NCI-H2081 treated with DMSO at 0.1 percent for 48 hours (cell line): ENCODE results near the gene NCF2.

Source experiments
- DNase-seq: peaks from one replicate; lab custom pipeline; 2025; lab: John Stamatoyannopoulos, UW

Gene NCF2

GRCh38 chr1:183611021-183611420 lies 20.8 kb upstream of the NCF2 start:
- no peak for DNase-seq

- DNase-seq = no peak
Observed at GRCh38 chr1:183609759-183610452, 19.6 kb upstream of the NCF2 start.

- no peak for DNase-seq
Observed at GRCh38 chr1:183609313-183609712, 19.1 kb upstream of the NCF2 start.

DNA sequence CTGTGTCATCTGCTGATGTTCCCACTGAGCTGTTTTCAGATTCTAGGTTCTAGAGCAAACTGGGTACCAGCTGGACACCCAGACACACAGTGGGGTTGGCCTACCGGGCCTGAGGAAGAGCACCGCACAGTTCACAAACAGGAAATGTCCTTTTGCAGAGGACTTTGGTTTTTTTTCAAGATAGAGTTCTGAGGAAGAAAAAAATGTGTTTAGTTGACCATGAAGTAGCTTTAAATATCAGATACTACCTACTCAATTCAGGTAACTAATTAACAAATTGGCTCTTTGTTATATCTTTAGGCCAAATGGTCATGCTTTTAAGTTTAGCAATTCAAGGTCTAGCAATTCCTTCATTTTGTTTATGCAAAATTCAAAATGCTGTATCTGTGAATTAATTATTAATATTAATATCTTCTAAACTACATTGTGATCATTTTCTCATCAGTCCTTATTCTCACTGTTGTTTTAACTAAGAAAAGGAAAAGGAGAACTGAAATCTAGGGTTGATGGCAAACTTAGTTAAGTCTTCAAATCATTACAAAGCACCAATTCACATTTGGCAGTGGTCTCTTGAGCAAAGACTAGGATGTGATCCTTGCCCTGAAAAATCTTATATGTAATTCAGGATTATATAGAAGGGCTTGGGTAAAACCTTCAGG lies 17.2 kb upstream of the NCF2 start:
- DNase-seq = no peak

- no peak for DNase-seq
Observed at GRCh38 chr1:183605904-183606303, 15.6 kb upstream of the NCF2 start.

GRCh38 chr1:183604815-183605214 lies 14.6 kb upstream of the NCF2 start:
- no peak for DNase-seq

DNA sequence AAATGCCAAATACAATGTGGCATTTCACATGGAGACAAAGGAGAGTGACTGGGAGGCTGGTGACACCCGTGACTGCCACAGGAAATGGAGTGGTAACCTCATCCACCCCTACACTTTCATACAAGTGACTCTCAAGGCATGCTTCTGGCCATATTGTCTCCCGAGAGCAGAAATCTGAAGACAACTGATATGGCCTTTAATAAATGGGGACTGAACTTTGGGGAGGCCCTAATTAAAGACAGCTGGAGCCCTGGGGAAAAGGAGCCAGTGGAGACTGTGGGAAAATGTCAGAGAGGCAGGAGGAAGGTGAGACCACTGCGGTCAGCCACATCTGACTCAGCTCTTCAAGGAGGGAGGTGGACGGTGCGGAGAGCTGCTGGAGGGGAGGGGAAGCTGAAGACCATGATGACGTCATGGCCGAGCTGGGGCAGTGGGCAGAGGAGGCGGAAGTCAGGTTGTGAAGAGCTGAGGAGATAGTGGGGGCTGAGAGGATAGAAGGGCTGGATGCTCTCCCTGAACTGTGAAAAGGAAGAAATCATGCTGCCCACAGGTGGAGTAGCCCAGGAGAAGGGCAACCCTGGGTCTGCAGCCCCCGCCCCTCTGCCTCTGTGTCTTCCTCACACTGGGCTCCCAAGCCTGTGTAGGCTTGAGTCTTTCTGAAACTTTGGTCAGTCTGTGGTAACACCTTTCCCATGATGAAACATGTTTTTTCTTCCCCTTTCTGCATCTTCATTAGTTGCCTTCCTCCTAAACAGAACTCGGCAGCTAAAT lies 14.0 kb upstream of the NCF2 start:
- DNase-seq = no peak

- DNase-seq = no peak
Observed at GRCh38 chr1:183602510-183602909, 12.3 kb upstream of the NCF2 start.

DNA sequence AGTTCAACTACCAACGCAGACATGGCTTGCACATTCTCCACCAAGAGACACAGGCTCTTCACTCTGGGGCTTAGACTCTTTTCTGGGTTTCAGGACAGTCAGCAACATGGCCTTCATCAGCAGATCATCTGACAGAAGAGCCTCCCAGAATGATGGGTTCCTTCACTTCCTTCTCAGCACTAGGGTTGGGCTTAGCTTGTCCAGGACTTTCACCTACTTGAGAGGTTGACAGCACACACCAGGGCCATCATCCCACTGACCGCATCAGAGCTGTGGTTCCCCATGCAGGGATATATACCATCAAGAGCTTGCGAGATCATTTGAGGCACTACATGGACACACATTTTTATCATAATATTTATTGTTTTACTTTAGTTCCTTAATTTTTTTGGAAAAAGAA lies 10.4 kb upstream of the NCF2 start:
- DNase-seq = no peak

DNA sequence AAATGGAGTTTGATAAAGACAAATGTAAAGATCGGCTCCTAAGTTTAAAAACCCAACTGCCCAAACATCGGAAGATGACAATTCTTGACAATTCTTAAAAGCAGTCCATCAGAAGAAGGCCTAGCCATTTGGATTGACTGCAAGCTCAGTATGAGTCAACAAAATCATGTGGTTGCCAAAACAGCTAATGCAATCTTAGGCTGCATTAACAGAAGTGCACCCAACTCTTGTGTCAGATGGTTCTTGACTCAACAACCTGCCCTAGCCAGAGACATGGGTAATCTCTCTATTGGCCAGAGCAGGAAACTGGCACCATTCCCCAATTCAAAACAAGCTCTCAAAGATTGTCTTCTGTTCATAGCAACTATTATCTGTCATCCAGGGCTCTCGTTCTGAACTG lies 9.9 kb upstream of the NCF2 start:
- DNase-seq = no peak

GRCh38 chr1:183598386-183598785 lies 8.1 kb upstream of the NCF2 start:
- DNase-seq = no peak

- no peak for DNase-seq
Observed at GRCh38 chr1:183597656-183598347, 7.5 kb upstream of the NCF2 start.

- DNase-seq = no peak
Observed at GRCh38 chr1:183596500-183596899, 6.2 kb upstream of the NCF2 start.

GRCh38 chr1:183595537-183595936 lies 5.3 kb upstream of the NCF2 start:
- DNase-seq = no peak

DNA sequence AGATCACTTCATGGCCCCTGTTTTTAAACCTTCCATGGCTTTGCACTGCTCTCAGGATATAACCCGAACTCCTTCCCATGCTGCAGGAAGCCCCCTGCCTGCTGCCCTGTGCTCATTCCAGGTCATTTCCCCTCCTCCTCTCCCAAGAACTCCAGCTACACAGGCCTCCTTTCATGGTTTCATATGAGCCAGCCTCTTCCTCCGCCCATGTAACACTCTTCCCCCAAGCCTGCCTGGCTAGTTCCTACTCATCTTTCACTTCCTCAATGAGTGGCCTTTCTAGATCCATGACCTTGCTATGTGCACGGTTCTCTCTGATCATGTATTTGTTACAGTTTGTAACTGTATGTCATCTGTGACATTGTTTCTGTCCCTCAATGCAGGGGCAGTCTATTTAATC lies 3.1 kb upstream of the NCF2 start:
- no peak for DNase-seq

GRCh38 chr1:183592733-183593132 lies 2.5 kb upstream of the NCF2 start:
- DNase-seq = no peak

DNA sequence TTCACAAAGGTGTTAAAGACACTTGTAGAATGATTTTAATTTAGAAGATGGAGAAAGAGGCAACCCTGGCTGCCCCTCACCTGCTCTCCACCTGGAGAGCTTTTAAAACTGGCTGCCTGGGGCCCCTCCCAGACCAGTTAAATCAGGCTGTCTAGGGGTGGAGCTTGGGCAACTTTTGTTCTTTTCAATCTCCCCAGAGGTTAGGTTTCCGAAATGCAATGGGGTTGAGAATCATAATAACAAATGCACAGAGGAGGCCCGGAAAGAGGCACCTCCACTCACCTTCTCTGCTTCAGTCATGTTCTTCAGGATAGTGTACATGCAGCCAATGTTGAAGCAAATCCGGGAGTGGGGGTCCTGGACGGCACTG lies 400 bp downstream of the NCF2 start:
- no peak for DNase-seq

DNA sequence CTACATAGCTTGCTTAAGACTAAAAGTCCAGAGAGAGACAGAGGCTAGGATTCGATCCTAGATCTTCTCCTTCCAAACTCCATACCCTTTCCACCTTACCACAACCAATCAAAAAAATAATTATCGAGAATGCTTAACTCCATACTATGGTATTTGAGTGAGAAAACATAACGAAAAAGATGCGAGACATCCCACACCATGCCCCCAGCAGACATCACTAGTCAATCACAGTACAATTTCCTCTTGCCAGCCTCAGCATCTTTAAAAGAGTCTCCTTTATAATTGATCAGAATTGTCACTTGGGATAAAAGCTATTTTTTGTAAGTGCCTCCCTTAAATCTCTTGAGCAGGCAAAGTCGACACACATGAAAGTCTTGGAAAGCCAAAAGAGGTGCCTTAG lies 875 bp downstream of the NCF2 start:
- DNase-seq = no peak

- DNase-seq = no peak
Observed at GRCh38 chr1:183588827-183589226, 1.4 kb downstream of the NCF2 start.

DNA sequence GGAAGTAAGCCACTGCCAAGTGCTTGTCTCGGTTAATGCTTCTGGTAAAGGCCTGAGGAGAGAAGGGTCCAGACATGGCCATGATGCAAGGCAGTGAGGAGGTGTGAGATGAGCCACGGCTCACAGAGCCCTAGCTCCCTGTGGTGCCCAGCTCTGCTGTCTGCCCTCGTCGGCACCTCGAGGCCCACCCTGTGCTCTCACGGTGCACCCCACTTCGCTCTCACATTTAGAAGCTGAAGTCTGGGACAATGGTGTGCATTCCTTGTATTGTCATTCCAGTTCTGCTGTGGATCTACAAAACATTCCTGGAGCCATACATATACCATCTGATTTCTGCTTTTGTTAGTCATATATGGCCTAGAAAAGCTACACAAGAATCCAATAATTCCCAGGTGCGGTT lies 3.3 kb downstream of the NCF2 start:
- no peak for DNase-seq

DNA sequence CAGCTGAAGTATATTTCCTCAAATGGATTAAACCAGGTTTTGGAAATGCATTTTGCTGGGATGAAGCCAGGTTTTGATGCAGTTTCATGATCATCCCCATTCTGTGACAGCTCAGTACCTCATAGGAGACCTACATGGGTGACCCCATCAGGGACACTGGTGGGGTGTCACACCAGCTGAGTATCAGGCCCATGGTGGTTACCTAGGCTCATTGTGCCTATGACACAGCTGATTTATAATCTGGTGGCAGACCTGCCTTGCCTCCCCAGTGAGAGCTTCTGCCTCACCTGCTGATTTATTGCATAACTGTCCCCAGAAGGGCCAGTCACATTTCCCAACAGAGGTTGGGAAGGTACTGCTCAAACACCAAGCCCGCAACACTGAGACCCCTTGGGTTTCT lies 3.8 kb downstream of the NCF2 start:
- DNase-seq = no peak

GRCh38 chr1:183585038-183585437 lies 5.2 kb downstream of the NCF2 start:
- DNase-seq = no peak

DNA sequence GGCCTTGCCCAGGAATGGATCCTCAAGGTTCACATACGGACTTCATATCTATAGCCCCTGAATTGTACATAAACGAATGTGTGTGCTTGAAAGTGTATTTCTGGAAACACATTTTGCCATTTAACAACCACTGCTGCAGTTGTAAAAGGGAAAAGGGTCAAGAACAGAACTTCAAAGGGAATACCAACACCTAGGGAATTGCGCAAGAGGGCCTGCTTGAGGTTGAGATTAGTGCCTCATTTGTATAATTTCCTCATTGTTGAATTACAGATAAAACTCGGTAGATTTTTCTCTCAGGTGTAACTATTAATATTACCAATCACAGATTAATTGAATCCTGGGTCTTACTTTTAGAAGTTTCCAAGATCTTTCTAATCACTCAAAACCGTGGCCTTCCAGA lies 6.1 kb downstream of the NCF2 start:
- no peak for DNase-seq
